T-helper 2 cell treated with Interferon-gamma antibody and Interleukin-4, amounts not matched to agents 100 ng/mL and 5 ng/mL, for 36 hours (primary cell): ENCODE data around the gene DSTYK. TPM values are rescaled to one million over a fixed set of nuclear protein-coding genes. Genes with fewer than 3 reads are reported as not detected.
"Not testable (repeated sequence)": the region's sequence is repeated elsewhere in the genome, so short reads cannot be mapped to it uniquely, and the experiment has no call there.

Experiments
- intact Hi-C: fragments of 100-400 bp; cut with micrococcal nuclease; formaldehyde crosslinking; loops from one replicate; pipeline ENCODE4 v1.15.1; 2023
- total RNA-seq: library from RNA; stranded (reverse); gene quantifications from 2 replicates; pipeline ENCODE4 v1.2.3, GENCODE V29; 2022

Gene DSTYK
- total RNA-seq, 1 donor from 2014 or later: 8.7 TPM

- intact Hi-C loops: no loop called here
Measured at GRCh38 chr1:205182930-205183329, 28.6 kb downstream of the DSTYK start.

DNA sequence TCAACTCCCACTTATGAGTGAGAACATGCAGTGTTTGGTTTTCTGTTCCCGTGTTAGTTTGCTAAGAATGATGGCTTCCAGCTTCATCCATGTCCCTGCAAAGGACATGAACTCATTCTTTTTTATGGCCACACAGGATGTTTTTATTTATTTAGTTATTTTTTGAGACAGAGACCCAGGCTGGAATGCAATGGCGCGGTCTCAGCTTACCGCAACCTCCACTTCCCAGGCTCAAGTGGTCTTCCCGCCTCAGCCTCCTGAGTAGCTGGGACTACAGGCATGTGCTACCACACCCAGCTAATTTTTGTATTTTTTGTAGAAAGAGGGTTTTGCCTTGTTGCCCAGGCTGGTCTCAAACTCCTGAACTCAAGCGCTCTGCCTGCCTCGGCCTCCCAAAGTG is 31.2 kb downstream of the DSTYK start:
- intact Hi-C loops: not testable (repeated sequence)

GRCh38 chr1:205179842-205180241 is 31.7 kb downstream of the DSTYK start:
- intact Hi-C loops: no loop called here

- intact Hi-C loops: loop anchor here (5.0 kb wide), 1 partner anchor 39 kb away; the partner anchor contains the start of gene DSTYK
Measured at GRCh38 chr1:205172729-205173366, 38.7 kb downstream of the DSTYK start.

DNA sequence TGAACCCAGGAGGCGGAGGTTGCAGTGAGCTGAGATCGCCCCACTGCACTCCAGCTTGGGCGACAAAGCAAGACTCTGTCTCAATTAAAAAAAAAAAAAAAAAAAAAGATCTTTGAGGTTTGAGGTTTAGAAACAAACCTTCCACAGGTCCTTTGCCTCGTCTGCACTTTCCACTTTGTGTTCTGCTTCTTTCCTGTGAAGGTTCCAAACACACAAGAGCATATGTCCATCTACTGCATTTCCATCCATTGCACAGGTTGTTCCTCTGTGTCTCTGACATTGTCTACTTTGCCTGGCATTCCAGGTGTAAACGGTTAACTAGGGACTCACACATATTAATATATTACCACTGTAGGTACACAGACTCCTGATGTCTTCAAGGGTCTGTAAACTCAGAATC is 40.1 kb downstream of the DSTYK start:
- intact Hi-C loops: loop anchor here (5.0 kb wide), 1 partner anchor 41 kb away; the partner anchor contains the start of gene DSTYK

DNA sequence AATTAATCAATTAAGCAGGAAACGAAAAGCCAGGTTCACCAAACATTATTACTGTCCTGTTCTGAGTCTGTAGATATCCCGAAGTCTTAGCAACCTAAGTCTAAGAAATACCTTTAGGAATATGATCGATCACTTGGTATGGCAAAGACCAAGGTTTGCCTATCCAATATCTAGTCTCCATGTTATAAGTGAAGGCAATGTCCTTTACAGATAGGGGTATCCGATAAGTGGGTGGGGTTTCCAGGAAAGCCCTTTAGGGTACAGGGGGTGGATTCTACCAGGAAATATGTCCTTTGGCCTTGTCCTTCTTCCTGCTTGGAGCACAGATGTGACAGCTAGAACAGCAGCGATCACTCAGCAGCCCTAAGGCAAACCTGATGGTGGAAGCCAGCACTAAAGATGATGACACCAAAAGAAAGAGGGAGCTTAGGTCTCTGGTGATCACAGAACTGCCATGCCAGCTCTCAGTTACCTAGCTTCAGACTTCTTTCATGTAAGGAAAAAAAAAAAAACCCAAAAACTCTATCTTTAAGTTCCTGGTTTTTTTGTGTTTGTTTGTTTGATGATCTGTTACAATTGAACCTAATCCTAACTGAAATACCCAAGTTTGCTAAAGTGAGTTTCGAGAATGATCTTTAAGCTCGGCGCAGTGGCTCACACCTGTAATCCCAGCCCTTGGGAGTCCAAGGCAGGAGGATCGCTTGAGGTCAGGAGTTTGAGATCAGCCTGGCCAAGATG is 40.8 kb downstream of the DSTYK start:
- intact Hi-C loops: loop anchor here (5.0 kb wide), 1 partner anchor 42 kb away; the partner anchor contains the start of gene DSTYK

GRCh38 chr1:205169248-205169647 is 42.3 kb downstream of the DSTYK start:
- intact Hi-C loops: no loop called here

GRCh38 chr1:205168291-205168690 is 43.2 kb downstream of the DSTYK start:
- intact Hi-C loops: no loop called here

DNA sequence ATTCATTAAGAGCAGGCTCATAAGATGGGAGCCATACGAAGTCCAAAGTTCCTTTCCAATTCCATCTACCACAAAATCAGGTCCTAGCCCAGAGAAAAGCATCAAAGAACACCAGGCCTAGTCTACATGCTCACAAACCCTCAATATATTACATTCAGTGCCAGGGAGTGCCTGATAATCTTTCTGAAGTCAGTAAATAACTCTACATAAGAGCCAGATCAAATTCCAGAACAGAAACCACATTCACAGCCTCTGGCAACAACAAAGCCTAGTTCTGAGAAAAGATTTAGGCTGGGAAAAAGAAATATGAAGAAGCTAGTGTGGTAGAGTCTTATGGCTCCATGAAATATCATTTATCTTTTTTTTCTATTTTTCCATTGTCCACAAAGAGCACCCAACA is 49.2 kb downstream of the DSTYK start:
- intact Hi-C loops: no loop called here

GRCh38 chr1:205161076-205161475 is 50.4 kb downstream of the DSTYK start:
- intact Hi-C loops: no loop called here

DNA sequence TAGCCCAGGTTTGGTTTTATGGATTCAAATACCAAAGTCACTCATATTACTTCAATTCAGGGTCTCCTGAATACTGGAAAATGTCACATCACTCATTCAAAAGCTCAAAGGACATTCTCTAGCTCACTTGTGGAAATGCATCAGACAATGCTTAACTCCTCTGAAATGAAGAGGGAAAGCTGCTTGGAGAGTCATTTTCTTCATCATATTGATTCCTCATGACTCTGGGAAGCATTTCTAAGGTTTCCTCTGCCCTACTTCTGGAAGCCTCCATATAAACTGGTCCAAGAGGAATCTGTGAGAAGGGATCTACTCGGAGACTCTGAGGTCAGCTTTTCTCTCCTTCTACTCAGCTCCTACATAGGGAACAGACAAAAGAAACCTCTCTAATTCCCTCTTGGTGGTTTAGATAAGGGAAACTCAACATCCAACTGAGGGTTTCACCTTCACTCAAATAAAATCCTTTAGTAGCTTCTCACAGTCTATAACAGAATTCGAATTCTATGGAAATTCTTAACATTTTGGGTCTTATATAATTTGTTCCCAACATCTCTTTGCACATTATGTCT is 53.4 kb downstream of the DSTYK start:
- intact Hi-C loops: no loop called here

DNA sequence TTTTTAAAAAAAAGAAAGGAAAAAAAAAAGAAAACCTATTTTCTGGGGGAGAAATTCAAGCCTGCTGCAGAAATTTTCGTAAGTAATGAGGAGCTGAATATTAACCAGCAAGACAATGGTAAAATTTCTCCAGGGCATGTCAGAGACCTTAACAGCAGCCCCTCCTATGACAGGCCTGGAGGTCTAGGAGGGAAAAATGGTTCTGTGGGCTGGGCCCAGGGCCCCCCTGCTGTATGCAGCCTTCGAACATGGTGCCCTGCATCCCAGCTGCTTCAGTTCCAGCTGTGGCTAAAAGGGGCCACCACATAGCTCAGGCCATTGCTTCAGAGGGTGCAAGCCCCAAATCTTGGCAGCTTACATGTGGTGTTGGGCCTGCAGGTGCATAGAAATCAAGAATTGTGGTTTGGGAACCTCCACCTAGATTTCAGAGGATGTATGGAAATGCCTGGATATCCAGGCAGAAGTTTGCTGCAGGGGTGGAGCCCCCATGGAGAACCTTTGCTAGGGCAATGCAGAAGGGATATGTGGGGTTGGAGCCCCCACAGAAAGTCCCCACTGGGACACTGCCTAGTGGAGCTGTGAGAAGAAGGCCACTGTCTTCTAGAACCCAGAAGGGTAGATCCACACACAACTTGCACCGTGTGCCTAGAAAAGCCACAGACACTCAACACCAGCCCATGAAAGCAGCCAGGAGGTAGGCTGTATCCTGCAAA is 55.7 kb downstream of the DSTYK start:
- intact Hi-C loops: not testable (repeated sequence)

GRCh38 chr1:205152505-205152904 is 59.0 kb downstream of the DSTYK start:
- intact Hi-C loops: no loop called here

- intact Hi-C loops: no loop called here
Measured at GRCh38 chr1:205150651-205151428, 60.7 kb downstream of the DSTYK start.

GRCh38 chr1:205147191-205147835 is 64.2 kb downstream of the DSTYK start:
- intact Hi-C loops: no loop called here

DNA sequence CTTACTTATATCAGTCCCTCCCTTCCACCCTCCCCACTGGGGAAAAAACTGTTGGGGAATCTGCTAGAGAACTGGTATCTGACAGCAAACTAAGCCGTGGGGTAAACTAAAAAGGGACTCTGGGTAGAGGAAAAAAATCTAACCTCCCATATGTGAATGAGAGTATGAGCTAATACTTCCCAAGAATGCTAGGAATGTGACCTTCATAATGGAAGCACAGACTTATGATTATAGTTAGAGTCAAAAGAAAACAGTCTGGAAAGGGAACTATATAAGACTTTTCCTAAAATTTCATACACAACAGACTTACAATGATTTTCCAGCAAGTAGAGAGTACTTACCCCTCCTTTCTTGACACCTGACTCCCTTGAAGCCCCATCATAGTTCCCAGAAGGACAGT is 66.8 kb downstream of the DSTYK start:
- intact Hi-C loops: no loop called here

GRCh38 chr1:205144046-205144720 is 67.3 kb downstream of the DSTYK start:
- intact Hi-C loops: no loop called here

GRCh38 chr1:205142102-205142469 is 69.4 kb downstream of the DSTYK start:
- intact Hi-C loops: loop anchor here (2.0 kb wide), 1 partner anchor 153 kb away; no protein-coding TSS in a partner anchor

GRCh38 chr1:205141236-205142101 is 70.0 kb downstream of the DSTYK start:
- intact Hi-C loops: loop anchor here (1.0 to 2.0 kb wide), 2 partner anchors 115 to 153 kb away; no protein-coding TSS in a partner anchor
